ENCODE measurements around the gene OR2F1. TPM values are rescaled to one million over a fixed set of nuclear protein-coding genes. Genes with fewer than 3 reads are reported as not detected.

The OR2F1 gene
- not detected for total RNA-seq
- long read RNA-seq: 0 reads

- no peak for DNase-seq (ENCODE audit: low spot score)
- intact Hi-C loops (cut with DNase I): no loop called here
Measured at GRCh38 chr7:143954544-143954943, at the start of gene OR2F1. TSS of gene OR2F1 (plus strand) at chr7:143954844. CDS start at chr7:143959971, 5,127 bp downstream.

DNA sequence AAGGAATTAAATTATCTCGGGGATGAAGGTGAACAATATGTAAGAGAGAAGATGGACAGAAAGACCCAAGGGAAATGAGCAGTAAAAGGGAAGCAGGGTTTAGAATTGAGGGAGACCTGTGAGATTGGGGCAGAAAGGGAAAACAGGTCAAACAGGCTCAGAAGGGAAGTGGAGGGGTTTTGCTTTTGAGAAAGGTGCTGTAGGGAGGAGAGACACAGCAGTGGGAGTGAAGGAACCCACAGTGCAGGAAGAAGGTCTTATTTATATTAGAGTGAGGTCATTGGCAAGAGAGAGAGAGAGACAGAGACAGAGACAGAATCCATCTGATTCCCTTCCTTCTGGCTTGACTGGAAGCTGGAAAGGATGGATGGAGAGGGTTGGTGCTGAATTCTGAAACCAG, 49.1 kb upstream of the OR2F1 start:
- intact Hi-C loops (cut with DNase I): loop anchor here (10.0 kb wide), 1 partner anchor 521 kb away; the partner anchor contains the start of gene ZYX

DNA sequence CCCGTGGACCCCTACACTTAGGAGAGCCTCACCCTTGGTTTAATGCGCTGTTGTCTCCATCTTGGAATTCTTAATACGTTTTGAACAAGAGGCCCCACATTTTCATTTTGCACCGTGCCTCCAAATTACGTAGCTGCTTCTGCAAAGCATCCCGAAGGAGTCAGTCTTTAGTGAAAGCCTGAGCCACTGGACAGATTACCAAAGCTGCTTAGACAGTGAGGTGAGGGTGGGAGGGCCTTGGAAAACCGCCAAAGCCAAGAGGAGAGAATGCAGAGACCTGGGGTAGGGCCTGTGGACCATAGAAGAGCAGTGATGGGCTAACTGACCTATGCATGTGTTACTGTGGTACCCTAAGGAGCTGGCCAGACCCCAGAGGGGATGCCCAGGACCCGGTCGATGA, 48.5 kb upstream of the OR2F1 start:
- intact Hi-C loops (cut with DNase I): loop anchor here (10.0 kb wide), 1 partner anchor 521 kb away; the partner anchor contains the start of gene ZYX
- no peak for DNase-seq (ENCODE audit: low spot score)

More for the DNA sequence above, 49.1 kb upstream of the OR2F1 start:
- no peak for DNase-seq (ENCODE audit: low spot score)

GRCh38 chr7:143906895-143907294, 47.7 kb upstream of the OR2F1 start:
- DNase-seq (ENCODE audit: low spot score): no peak
- intact Hi-C loops (cut with DNase I): loop anchor here (10.0 kb wide), 1 partner anchor 522 kb away; the partner anchor contains the start of gene ZYX

DNA sequence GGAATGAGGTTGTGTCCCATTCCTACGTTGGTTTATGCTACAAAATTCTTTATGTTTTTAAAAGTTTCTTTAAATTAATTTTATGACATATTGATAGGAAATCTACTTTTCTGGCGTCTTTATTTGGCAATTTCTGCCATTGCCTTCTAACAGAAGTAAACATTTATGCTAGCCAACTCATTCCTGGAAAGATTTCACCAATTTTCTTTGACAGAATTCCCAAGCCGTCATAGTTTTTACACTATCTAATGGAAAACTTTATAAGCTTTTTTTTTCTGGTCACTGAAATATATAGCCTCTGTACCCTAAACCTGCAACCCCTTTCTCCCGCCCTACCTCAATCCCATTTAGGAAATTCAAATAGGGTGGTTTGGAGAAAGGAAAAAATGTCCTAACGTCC, 46.5 kb upstream of the OR2F1 start:
- intact Hi-C loops (cut with DNase I): loop anchor here (10.0 kb wide), 1 partner anchor 523 kb away; the partner anchor contains the start of gene ZYX
- DNase-seq (ENCODE audit: low spot score): no peak

DNA sequence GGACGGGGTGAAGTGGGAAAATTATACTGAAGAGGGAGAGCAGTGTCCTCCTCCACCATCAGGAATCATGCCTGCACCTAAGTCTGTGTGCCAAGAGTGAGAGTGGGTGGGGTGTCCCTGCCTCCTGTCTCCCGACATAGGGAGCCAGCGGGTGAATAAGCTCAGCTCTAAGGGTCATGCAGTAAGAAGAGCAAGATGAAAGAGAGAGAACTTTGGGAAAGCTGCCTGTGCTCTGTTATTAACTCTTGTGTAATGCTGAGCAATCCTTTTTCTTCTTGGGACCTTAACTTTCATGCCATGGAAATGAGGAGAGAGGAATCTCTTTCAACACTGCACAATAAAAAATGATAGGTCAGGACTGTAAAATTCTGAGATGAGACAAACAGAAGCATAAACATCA, 44.8 kb upstream of the OR2F1 start:
- DNase-seq (ENCODE audit: low spot score): no peak
- intact Hi-C loops (cut with DNase I): loop anchor here (10.0 kb wide), 1 partner anchor 525 kb away; the partner anchor contains the start of gene ZYX

- intact Hi-C loops (cut with DNase I): no loop called here
- no peak for DNase-seq (ENCODE audit: low spot score)
Measured at GRCh38 chr7:143910473-143911248, 44.0 kb upstream of the OR2F1 start.

GRCh38 chr7:143913945-143914615, 40.6 kb upstream of the OR2F1 start:
- no peak for DNase-seq (ENCODE audit: low spot score)
- intact Hi-C loops (cut with DNase I): no loop called here

- intact Hi-C loops (cut with DNase I): no loop called here
- no peak for DNase-seq (ENCODE audit: low spot score)
Measured at GRCh38 chr7:143914938-143915652, 39.5 kb upstream of the OR2F1 start.

- no peak for DNase-seq (ENCODE audit: low spot score)
- intact Hi-C loops (cut with DNase I): no loop called here
Measured at GRCh38 chr7:143924851-143925250, 29.8 kb upstream of the OR2F1 start.

- intact Hi-C loops (cut with DNase I): no loop called here
- DNase-seq (ENCODE audit: low spot score): no peak
Measured at GRCh38 chr7:143929224-143929920, 25.3 kb upstream of the OR2F1 start.

- no peak for DNase-seq (ENCODE audit: low spot score)
- intact Hi-C loops (cut with DNase I): no loop called here
Measured at GRCh38 chr7:143931739-143932138, 22.9 kb upstream of the OR2F1 start.

DNA sequence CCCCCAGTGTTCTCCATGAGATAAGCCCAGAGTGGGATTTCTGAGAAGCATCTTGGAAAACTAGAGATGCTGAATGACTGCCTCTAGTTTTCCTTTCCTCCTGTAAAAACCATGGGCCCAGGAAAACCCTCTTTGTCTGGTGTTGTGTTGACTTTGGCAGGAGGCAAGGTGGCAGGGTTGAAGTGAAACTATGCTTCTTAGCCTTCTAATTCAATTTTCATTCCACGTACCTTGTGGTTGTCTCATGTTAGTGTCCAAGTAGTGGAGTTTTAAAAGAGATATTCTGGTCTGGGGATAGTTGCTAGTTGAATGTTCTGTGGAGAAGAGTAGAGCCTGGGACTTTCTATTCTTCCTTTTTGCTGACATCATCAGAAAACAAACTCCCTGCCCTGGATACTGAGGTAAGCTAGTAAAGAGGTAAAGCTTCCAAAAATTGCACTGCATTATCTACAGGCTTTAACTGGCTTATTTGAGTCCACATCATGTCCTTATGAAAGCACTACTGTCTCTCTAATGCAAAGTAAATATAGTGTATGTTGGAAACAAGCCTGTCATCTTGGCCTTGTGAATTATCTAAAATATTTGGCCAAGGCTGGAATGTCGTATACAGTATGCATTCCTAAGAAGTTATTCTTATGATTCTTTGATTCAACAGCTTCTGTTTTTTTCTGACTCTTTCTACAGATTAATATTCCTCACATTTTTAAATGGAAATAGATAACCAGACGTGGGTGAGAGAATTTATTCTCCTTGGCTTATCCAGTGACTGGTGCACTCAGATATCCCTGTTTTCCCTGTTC, 19.9 kb upstream of the OR2F1 start, which contains the start of gene OR2F2:
TSS of gene OR2F2 (plus strand) at position 708 of the 800 bp plus-strand sequence. CDS start at position 708, 0 bp downstream.
- intact Hi-C loops (cut with DNase I): no loop called here
- DNase-seq (ENCODE audit: low spot score): no peak

- intact Hi-C loops (cut with DNase I): no loop called here
- DNase-seq (ENCODE audit: low spot score): no peak
Measured at GRCh38 chr7:143936087-143937009, 18.3 kb upstream of the OR2F1 start.

- no peak for DNase-seq (ENCODE audit: low spot score)
- intact Hi-C loops (cut with DNase I): no loop called here
Measured at GRCh38 chr7:143938379-143939243, 16.0 kb upstream of the OR2F1 start.

DNA sequence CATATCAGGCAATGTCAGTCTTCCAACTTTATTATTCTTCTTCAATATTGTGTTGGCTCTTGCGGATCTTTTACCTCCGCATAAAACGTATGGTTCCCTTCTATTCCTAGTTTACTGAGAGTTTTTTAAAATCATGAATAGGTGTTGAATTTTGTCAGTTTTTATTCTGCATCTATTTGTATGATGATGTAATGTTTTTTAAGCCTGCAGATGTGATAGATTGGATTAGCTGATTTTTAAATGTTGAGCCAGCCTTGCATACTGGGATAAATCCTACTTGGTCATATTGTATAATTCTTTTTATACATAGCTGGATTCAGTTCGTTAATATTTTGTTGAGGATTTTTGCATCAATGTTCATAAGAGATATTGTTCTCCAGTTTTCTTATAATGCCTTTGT, 9.2 kb upstream of the OR2F1 start:
- no peak for DNase-seq (ENCODE audit: low spot score)
- intact Hi-C loops (cut with DNase I): no loop called here

GRCh38 chr7:143947111-143947510, 7.5 kb upstream of the OR2F1 start:
- intact Hi-C loops (cut with DNase I): no loop called here

More at GRCh38 chr7:143947111-143947510, 7.5 kb upstream of the OR2F1 start:
- DNase-seq (ENCODE audit: low spot score): no peak

Measured in cardiac septum (tissue), 1 donor.